ENCODE data around the gene OR51I2.

GRCh38 chr11:5405173-5405572 is 44.0 kb upstream of the OR51I2 start:
- TF ChIP-seq CTCF (IDR thresholded peaks at IDR 0.05; ENCODE audit: low read depth, low read length, poor library complexity, severe bottlenecking) (no peak), EZH2phosphoT487 (IDR thresholded peaks at IDR 0.05; ENCODE audit: borderline replicate concordance, low read length) (no peak)

Measured in DOHH2 (cell line).